Upper lobe of right lung (tissue), 1 donor: ENCODE measurements around the gene GSG1. TPM values are rescaled to one million over a fixed set of nuclear protein-coding genes. Genes with fewer than 3 reads are reported as not detected.

ENCODE experiments used
- ATAC-seq: fragments of 200-7000 bp; cut with Tn5 transposase; one replicate; pipeline ENCODE4 v1.9.1; 2020; ENCODE audit warnings: mild to moderate bottlenecking, moderate library complexity
- DNase-seq: peaks from one replicate; pipeline ENCODE4 v3.0.0-alpha.2; 2020
- H3K27ac ChIP-seq: fragments of 200-600 bp; one replicate; pipeline ENCODE4 v1.8.0; 2022
- H3K27me3 ChIP-seq: fragments of 200-600 bp; one replicate; pipeline ENCODE4 v1.8.0; 2022; ENCODE audit warnings: mild to moderate bottlenecking
- H3K36me3 ChIP-seq: fragments of 200-600 bp; one replicate; pipeline ENCODE4 v1.8.0; 2022
- H3K4me1 ChIP-seq: fragments of 200-600 bp; one replicate; pipeline ENCODE4 v1.8.0; 2022
- H3K4me3 ChIP-seq: fragments of 200-600 bp; one replicate; pipeline ENCODE4 v1.8.0; 2022; ENCODE audit warnings: mild to moderate bottlenecking
- H3K9me3 ChIP-seq: fragments of 200-600 bp; one replicate; pipeline ENCODE4 v1.8.0; 2022
- intact Hi-C: fragments of 100-400 bp; cut with DNase I; formaldehyde crosslinking; loops from one replicate; pipeline ENCODE4 v1.11.0; 2022
- total RNA-seq: library from RNA; stranded (reverse); fragmentation: NEBNext Ultra II Directional; extraction: Animal tissue kit (Norgen Biotek cat#: 25700); gene quantifications from one replicate; pipeline ENCODE4 v1.2.1, GENCODE V29; 2021
- TF ChIP-seq, protein P1 (sequence below): fragments of 200-600 bp; IDR thresholded peaks from one replicate; pipeline ENCODE4 v1.8.0; 2022; ENCODE audit warnings: antibody characterized with exemption
- donor health status: DM: no; HTN: yes; CAD: no; lungs with severe emphysema.

The GSG1 gene
- total RNA-seq, 1 donor from 2014 or later, result not detected

DNA sequence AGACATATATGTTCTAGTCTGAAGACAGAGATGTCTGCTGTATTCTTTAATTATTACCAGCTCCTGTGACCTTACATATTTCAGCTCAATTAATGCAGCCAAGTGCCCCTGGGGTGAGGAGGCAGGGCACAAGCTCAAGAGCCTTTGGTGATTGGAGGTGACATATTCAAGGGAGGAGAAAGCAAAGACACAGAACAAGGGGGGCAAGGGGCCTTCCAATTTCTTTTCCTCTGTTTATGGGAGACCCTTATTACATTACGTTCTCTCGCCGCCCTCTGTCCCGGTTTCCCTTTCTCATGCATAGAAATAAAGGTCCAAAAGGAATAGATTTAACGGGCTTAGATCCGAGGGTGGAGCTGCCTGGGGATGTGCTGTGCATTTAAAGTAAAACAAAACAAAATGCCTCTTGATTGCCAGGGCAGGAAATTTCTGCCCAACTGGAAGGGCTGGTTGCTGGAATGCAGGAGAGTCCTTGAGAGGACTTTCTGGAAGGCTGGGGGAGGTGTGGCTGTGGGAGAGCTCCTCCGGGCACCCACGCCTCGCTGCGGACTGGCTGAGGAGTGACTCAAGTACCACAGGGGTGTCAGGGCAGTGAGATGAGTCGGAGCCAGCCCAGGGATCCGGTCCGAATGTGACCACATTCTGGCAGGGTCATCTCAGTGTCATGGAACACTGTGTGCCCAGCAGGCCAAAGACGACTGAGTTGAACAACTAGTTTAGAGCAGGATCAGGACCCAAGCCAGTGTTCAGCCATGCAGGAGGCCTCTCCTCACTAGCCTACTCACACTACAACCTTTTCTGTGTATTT, 32.1 kb upstream of the GSG1 start:
- TF ChIP-seq, protein P1, sequence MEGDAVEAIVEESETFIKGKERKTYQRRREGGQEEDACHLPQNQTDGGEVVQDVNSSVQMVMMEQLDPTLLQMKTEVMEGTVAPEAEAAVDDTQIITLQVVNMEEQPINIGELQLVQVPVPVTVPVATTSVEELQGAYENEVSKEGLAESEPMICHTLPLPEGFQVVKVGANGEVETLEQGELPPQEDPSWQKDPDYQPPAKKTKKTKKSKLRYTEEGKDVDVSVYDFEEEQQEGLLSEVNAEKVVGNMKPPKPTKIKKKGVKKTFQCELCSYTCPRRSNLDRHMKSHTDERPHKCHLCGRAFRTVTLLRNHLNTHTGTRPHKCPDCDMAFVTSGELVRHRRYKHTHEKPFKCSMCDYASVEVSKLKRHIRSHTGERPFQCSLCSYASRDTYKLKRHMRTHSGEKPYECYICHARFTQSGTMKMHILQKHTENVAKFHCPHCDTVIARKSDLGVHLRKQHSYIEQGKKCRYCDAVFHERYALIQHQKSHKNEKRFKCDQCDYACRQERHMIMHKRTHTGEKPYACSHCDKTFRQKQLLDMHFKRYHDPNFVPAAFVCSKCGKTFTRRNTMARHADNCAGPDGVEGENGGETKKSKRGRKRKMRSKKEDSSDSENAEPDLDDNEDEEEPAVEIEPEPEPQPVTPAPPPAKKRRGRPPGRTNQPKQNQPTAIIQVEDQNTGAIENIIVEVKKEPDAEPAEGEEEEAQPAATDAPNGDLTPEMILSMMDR, result peak; percentile 53
- intact Hi-C loops, result no loop called here
- peak overlapping the region; percentile 31 for H3K4me3 ChIP-seq
- DNase-seq (peak; percentile 93), ATAC-seq (peak; percentile 98)
- H3K9me3 ChIP-seq, result no peaks in the 10 kb centered on the region
- peaks cover 12% of the 10 kb centered on the region for H3K4me1 ChIP-seq
- no peaks in the 10 kb centered on the region for H3K36me3 ChIP-seq
- peak overlapping the region; percentile 85 for H3K27ac ChIP-seq
- no peaks in the 10 kb centered on the region for H3K27me3 ChIP-seq

DNA sequence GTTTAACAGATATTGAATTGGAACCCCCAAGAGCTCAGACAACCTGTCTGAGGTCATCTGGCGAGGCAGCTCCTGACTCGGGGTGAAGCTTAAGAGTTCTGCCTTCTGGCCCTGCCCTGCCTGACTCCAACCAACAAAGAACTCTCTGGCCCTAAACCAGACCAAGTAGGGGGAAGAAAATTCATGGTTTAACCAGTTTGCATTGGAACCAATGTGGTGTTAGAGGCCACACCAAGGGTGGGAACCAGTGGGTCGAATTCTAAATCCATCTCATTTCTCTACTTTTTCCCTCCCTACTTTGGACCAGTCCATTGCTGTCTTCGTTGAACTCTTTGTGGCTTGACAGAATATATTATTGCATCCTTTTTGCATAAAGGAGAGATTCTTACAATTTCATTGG, 30.4 kb upstream of the GSG1 start:
- no peak for DNase-seq
- H3K27me3 ChIP-seq, result no peaks in the 10 kb centered on the region
- peaks cover 12% of the 10 kb centered on the region for H3K4me1 ChIP-seq
- no peak overlapping the region for H3K4me3 ChIP-seq
- no peaks in the 10 kb centered on the region for H3K9me3 ChIP-seq
- H3K36me3 ChIP-seq, result no peaks in the 10 kb centered on the region
- no peak overlapping the region for H3K27ac ChIP-seq
- ATAC-seq, result no peak
- intact Hi-C loops, result no loop called here
- TF ChIP-seq, protein P1, result no peak

GRCh38 chr12:13130981-13131380, 27.5 kb upstream of the GSG1 start:
- Histone ChIP-seq H3K4me1 (peaks cover 9% of the 10 kb centered on the region), H3K36me3 (no peaks in the 10 kb centered on the region), H3K27me3 (no peaks in the 10 kb centered on the region), H3K27ac (no peak overlapping the region), H3K9me3 (no peaks in the 10 kb centered on the region), H3K4me3 (no peak overlapping the region)
- ATAC-seq (no peak), DNase-seq (no peak)
- TF ChIP-seq, protein P1, result no peak
- intact Hi-C loops, result no loop called here

- intact Hi-C loops, result no loop called here
- TF ChIP-seq, protein P1, result no peak
- H3K36me3 ChIP-seq, result no peaks in the 10 kb centered on the region
- DNase-seq (no peak), ATAC-seq (no peak)
- no peaks in the 10 kb centered on the region for H3K27me3 ChIP-seq
- H3K9me3 ChIP-seq, result no peaks in the 10 kb centered on the region
- H3K4me1 ChIP-seq, result no peaks in the 10 kb centered on the region
- no peak overlapping the region for H3K4me3 ChIP-seq
- no peak overlapping the region for H3K27ac ChIP-seq
Observed at GRCh38 chr12:13128291-13128965, 25.0 kb upstream of the GSG1 start.

DNA sequence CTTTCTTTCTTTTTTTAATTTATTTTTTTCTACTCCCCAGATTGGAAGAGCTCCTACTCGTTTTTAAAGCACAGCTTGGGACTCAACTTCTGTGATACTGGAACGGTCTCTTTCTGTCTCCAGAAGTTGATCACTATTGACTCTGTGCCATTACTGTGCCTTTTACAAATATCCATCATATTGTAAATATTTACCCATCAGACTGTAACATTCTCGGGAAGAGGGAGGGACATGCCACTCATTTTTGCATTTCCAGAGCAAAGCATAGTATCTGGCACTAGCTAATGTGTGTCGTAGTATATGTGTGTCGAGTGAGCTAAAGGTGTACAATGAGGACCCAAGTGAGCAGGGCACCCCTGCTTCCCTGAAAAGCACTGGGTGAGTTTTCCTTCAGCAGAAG, 24.0 kb upstream of the GSG1 start:
- no peak for DNase-seq
- Histone ChIP-seq H3K4me1 (no peaks in the 10 kb centered on the region), H3K27me3 (no peaks in the 10 kb centered on the region), H3K27ac (no peak overlapping the region), H3K4me3 (no peak overlapping the region), H3K9me3 (no peaks in the 10 kb centered on the region), H3K36me3 (no peaks in the 10 kb centered on the region)
- ATAC-seq, result peak; percentile 40
- TF ChIP-seq, protein P1, result no peak
- intact Hi-C loops, result no loop called here
